IMR-90 (cell line): ENCODE measurements around the gene AHNAK2. TPM values are rescaled to one million over a fixed set of nuclear protein-coding genes. Genes with fewer than 3 reads are reported as not detected.

ENCODE experiments used
- ATAC-seq: fragments of 200-7000 bp; cut with Tn5 transposase; 2 replicates; pipeline ENCODE4 v1.9.1; 2020; ENCODE audit warnings: low read depth, mild to moderate bottlenecking, moderate library complexity
- BruUV-seq: library from RNA; stranded (reverse); fragments of 400-500 nt; replicated peaks from 2 replicates; lab custom pipeline; 2021; lab: Mats Ljungman, UMichigan
- CTCF ChIA-PET: fragments of 300-600 bp; formaldehyde crosslinking; extraction: SDS; loops from one replicate; lab custom pipeline; 2021; ENCODE audit warnings: antibody characterized with exemption; lab: Yijun Ruan, JAX
- POLR2A ChIA-PET: fragments of 300-600 bp; sonication (Branson Sonifier 250); formaldehyde crosslinking; loops from one replicate; lab custom pipeline; 2022; ENCODE audit warnings: antibody characterized with exemption; ENCODE audit not compliant: unreplicated experiment; lab: Charles Lee
- DNase-seq: peaks from one replicate; pipeline ENCODE4 v3.0.0; 2013
- H2AFZ ChIP-seq: replicated peaks from 2 replicates; pipeline ENCODE3; 2013; ENCODE audit warnings: low read length, mild to moderate bottlenecking; ENCODE audit not compliant: poor library complexity
- H2AK5ac ChIP-seq: 2 replicates; pipeline ENCODE4 v1.6.1; 2013; ENCODE audit warnings: low read depth, low read length, inconsistent platforms
- H2AK9ac ChIP-seq: replicated peaks from 2 replicates; pipeline ENCODE3; 2013; ENCODE audit warnings: mild to moderate bottlenecking, low read depth, low read length, moderate library complexity; ENCODE audit not compliant: poor library complexity
- H2BK120ac ChIP-seq: 2 replicates; pipeline ENCODE4 v1.6.1; 2013; ENCODE audit warnings: low read depth, low read length, inconsistent platforms
- H2BK15ac ChIP-seq: 3 replicates; pipeline ENCODE4 v1.6.1; 2013; ENCODE audit warnings: low read depth, low read length, inconsistent platforms
- H2BK20ac ChIP-seq: 2 replicates; pipeline ENCODE4 v1.6.1; 2013; ENCODE audit warnings: low read depth, mild to moderate bottlenecking, inconsistent platforms, low read length, moderate library complexity
- H2BK5ac ChIP-seq: 2 replicates; pipeline ENCODE4 v1.6.1; 2013; ENCODE audit warnings: mild to moderate bottlenecking, low read depth, low read length, inconsistent platforms; ENCODE audit not compliant: poor library complexity, severe bottlenecking
- H3K14ac ChIP-seq: replicated peaks from 2 replicates; pipeline ENCODE4 v1.6.1; 2013; ENCODE audit warnings: low read depth, low read length, inconsistent platforms
- H3K18ac ChIP-seq: 2 replicates; pipeline ENCODE4 v1.6.1; 2013; ENCODE audit warnings: low read depth, low read length, control low read depth
- H3K23ac ChIP-seq: 2 replicates; pipeline ENCODE4 v1.6.1; 2013; ENCODE audit warnings: low read depth, low read length, inconsistent platforms
- H3K27ac ChIP-seq: 2 replicates; pipeline ENCODE4 v1.5.1; 2013; ENCODE audit warnings: mild to moderate bottlenecking, control low read depth, low read length; ENCODE audit not compliant: insufficient read depth
- H3K27me3 ChIP-seq: 2 replicates; pipeline ENCODE4 v1.6.1; 2013; ENCODE audit warnings: low read length; ENCODE audit not compliant: control insufficient read depth, insufficient read depth
- H3K36me3 ChIP-seq: 2 replicates; pipeline ENCODE4 v1.6.1; 2013; ENCODE audit warnings: low read length, mixed read lengths; ENCODE audit not compliant: control insufficient read depth, insufficient read depth
- H3K4ac ChIP-seq: 2 replicates; pipeline ENCODE4 v1.6.1; 2013; ENCODE audit warnings: low read depth, low read length, inconsistent platforms
- H3K4me1 ChIP-seq: 2 replicates; pipeline ENCODE4 v1.6.1; 2013; ENCODE audit warnings: low read length, mixed read lengths; ENCODE audit not compliant: control insufficient read depth, insufficient read depth
- H3K4me2 ChIP-seq: 2 replicates; pipeline ENCODE4 v1.6.1; 2013; ENCODE audit warnings: low read depth, mild to moderate bottlenecking, control low read depth, low read length, moderate library complexity
- H3K4me3 ChIP-seq: 2 replicates; pipeline ENCODE4 v1.5.1; 2013; ENCODE audit warnings: low read depth, mild to moderate bottlenecking, control low read depth, low read length, moderate library complexity; ENCODE audit not compliant: insufficient read depth
- H3K56ac ChIP-seq: 2 replicates; pipeline ENCODE4 v1.6.1; 2013; ENCODE audit warnings: low read length, inconsistent platforms; ENCODE audit not compliant: insufficient read depth; ENCODE audit errors: extremely low read depth
- H3K79me1 ChIP-seq, 2 experiments: 2 replicates each; pipeline ENCODE4 v1.6.1; 2013; ENCODE audit warnings: low read length in 2 of 2, inconsistent platforms in 1 of 2, low read depth in 1 of 2
- H3K9ac ChIP-seq: 2 replicates; pipeline ENCODE4 v1.6.1; 2013; ENCODE audit warnings: low read depth, low read length, control low read depth
- H3K9me1 ChIP-seq: 2 replicates; pipeline ENCODE4 v1.6.1; 2013; ENCODE audit warnings: low read length, inconsistent platforms; ENCODE audit not compliant: insufficient read depth
- H3K9me3 ChIP-seq: 2 replicates; pipeline ENCODE4 v1.6.1; 2013; ENCODE audit warnings: low read length; ENCODE audit not compliant: control insufficient read depth, insufficient read depth
- H4K20me1 ChIP-seq: 2 replicates; pipeline ENCODE4 v1.6.1; 2013; ENCODE audit warnings: low read length, inconsistent platforms; ENCODE audit not compliant: insufficient read depth
- H4K5ac ChIP-seq: 2 replicates; pipeline ENCODE4 v1.6.1; 2013; ENCODE audit warnings: mild to moderate bottlenecking, low read depth, low read length, control low read depth
- H4K8ac ChIP-seq, 2 experiments: 2 replicates each; pipeline ENCODE4 v1.6.1; 2013; ENCODE audit warnings: low read depth in 2 of 2, low read length in 2 of 2, control low read depth in 1 of 2, inconsistent platforms in 1 of 2
- H4K91ac ChIP-seq: 2 replicates; pipeline ENCODE4 v1.6.1; 2013; ENCODE audit warnings: low read depth, low read length, inconsistent platforms; ENCODE audit not compliant: insufficient read depth
- BHLHE40 ChIP-seq: fragments of 150-350 bp; IDR thresholded peaks from 2 replicates; pipeline ENCODE4 v1.6.1; 2016; ENCODE audit warnings: mild to moderate bottlenecking, low read depth, low read length
- CEBPB ChIP-seq: IDR thresholded peaks from 2 replicates; pipeline ENCODE4 v1.6.1; 2012; ENCODE audit warnings: low read depth, low read length, improper control_type of control experiment
- CTCF ChIP-seq: conservative IDR thresholded peaks from 2 replicates; pipeline ENCODE4 v1.5.1; 2012; ENCODE audit warnings: mild to moderate bottlenecking, low read depth, low read length, improper control_type of control experiment
- ELK1 ChIP-seq: fragments of 150-350 bp; IDR thresholded peaks from 2 replicates; pipeline ENCODE4 v1.6.1; 2016; ENCODE audit warnings: low read depth, mild to moderate bottlenecking, low read length, moderate library complexity, borderline replicate concordance
- FOS ChIP-seq: fragments of 150-350 bp; IDR thresholded peaks from 2 replicates; pipeline ENCODE4 v1.6.1; 2016; ENCODE audit warnings: low read depth, low read length
- MAFK ChIP-seq: IDR thresholded peaks from 2 replicates; pipeline ENCODE4 v1.6.1; 2012; ENCODE audit warnings: low read depth, low read length, improper control_type of control experiment
- MAZ ChIP-seq: IDR thresholded peaks from 2 replicates; pipeline ENCODE4 v1.6.1; 2012; ENCODE audit warnings: low read depth, mild to moderate bottlenecking, low read length, improper control_type of control experiment, moderate library complexity, borderline replicate concordance
- MXI1 ChIP-seq: IDR thresholded peaks from 2 replicates; pipeline ENCODE4 v1.6.1; 2012; ENCODE audit warnings: low read depth, mild to moderate bottlenecking, low read length, moderate library complexity, borderline replicate concordance
- NFE2L2 ChIP-seq: fragments of 150-350 bp; IDR thresholded peaks from 2 replicates; pipeline ENCODE4 v1.6.1; 2016; ENCODE audit warnings: low read depth, mild to moderate bottlenecking, low read length
- POLR2A ChIP-seq: IDR thresholded peaks from 2 replicates; pipeline ENCODE4 v1.6.1; 2012; ENCODE audit warnings: mild to moderate bottlenecking, low read depth, low read length
- RAD21 ChIP-seq: IDR thresholded peaks from 2 replicates; pipeline ENCODE4 v1.6.1; 2012; ENCODE audit warnings: low read length, improper control_type of control experiment
- RCOR1 ChIP-seq: IDR thresholded peaks from 2 replicates; pipeline ENCODE4 v1.6.1; 2012; ENCODE audit warnings: mild to moderate bottlenecking, low read length, improper control_type of control experiment; ENCODE audit not compliant: insufficient replicate concordance
- RFX5 ChIP-seq: IDR thresholded peaks from 2 replicates; pipeline ENCODE4 v1.8.0; 2012; ENCODE audit warnings: low read depth, mild to moderate bottlenecking, low read length, moderate library complexity
- SMC3 ChIP-seq: fragments of 150-350 bp; IDR thresholded peaks from 2 replicates; pipeline ENCODE4 v1.6.1; 2016; ENCODE audit warnings: low read depth, mild to moderate bottlenecking, antibody characterized with exemption, low read length, moderate library complexity
- WGBS, 2 experiments: methylation state at CpG; one replicate each; pipeline versions ENCODE4 v1.1.5 to v1.1.7; 2013; ENCODE audit warnings: missing lambda C conversion rate in 2 of 2; ENCODE audit not compliant: insufficient read length in 1 of 2; ENCODE audit errors: extremely low coverage in 2 of 2; 5-methylcytosine and 5-hydroxymethylcytosine counted together
- dilution Hi-C: fragments of 300-500 bp; cut with HindIII; formaldehyde crosslinking; loops from one replicate; pipeline ENCODE4 v1.14.3; 2018; ENCODE audit warnings: low sequenced_read_pairs; ENCODE audit not compliant: unreplicated experiment
- in situ Hi-C: fragments of 300-500 bp; cut with MboI; formaldehyde crosslinking; loops from 3 replicates; pipeline ENCODE4 v1.14.3; 2019; ENCODE audit warnings: low sequenced_read_pairs, inconsistent platforms, mixed read lengths
- intact Hi-C: fragments of 100-400 bp; cut with micrococcal nuclease; formaldehyde crosslinking; loops from 2 replicates; pipeline ENCODE4 v1.10.0; 2022
- polyA plus RNA-seq, 3 experiments: library from polyadenylated mRNA; depleted of rRNA; stranded (reverse); fragments of >200 nt; gene quantifications; 2 replicates each; pipeline ENCODE4 v1.2.3, GENCODE V29; 2012; ENCODE audit warnings: low replicate concordance in 1 of 3
- total RNA-seq: library from RNA; depleted of rRNA; stranded (reverse); fragments of >200 nt; gene quantifications from 2 replicates; pipeline ENCODE4 v1.2.3, GENCODE V29; 2012

The AHNAK2 gene
- total and polyA plus RNA-seq, 2 of the 4 experiments (the other 2 are of a cell fraction) = 2.6 to 7.9 TPM

DNA sequence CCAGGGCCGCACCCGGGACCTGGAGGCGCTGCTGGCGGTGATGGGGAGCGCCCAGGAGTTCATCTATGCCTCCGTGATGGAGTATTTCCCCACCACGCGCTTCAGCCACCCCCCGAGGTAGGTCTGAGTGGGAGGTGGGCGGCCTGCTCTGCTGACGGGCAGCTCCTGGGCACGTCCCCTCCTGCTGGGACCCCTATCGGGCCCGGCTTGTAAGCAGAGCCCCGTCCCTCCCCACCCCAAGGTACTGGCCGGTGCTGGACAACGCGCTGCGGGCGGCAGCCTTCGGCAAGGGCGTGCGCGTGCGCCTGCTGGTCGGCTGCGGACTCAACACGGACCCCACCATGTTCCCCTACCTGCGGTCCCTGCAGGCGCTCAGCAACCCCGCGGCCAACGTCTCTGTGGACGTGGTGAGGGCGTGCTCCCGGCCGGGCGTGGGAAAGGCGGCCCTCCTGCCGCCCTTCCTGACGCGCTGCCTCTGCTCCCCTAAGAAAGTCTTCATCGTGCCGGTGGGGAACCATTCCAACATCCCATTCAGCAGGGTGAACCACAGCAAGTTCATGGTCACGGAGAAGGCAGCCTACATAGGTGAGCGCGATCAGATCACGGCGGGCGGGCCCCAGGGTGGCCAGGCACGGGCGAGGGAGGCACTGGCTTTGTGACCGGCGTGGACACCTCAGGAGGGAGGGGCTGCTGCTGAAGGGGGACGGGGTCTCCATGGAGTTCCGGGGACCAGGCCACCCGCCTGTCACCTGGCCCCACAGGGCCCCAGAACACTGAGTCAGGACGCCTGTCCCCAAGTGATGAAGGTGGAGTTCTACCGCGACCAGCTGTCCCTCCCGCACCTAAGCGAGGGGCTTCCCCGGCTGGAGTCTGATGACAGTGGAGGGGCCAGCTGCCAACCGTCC, 46.2 kb downstream of the AHNAK2 start:
- H2AK5ac ChIP-seq = no peak overlapping the region; the same call in 1 of the 2 replicates
- H2AK9ac ChIP-seq = peak overlapping the region; percentile 82
- ChIA-PET POLR2A (no interaction called here), CTCF (no interaction called here)
- no peak overlapping the region for H3K14ac ChIP-seq
- in situ Hi-C loops (no loop called here), intact Hi-C loops (loop anchor here (2.0 to 5.0 kb wide), 2 partner anchors 35 to 40 kb away; no protein-coding TSS in a partner anchor), dilution Hi-C loops (loop anchor here (10.0 kb wide), 1 partner anchor 123 kb away; no protein-coding TSS in a partner anchor)
- peaks cover 2% of the 10 kb centered on the region; the same call in 1 of the 2 replicates for H3K4me1 ChIP-seq
- H3K79me1 ChIP-seq = no peaks in the 10 kb centered on the region
- H3K27ac ChIP-seq = no peak overlapping the region
- H3K23ac ChIP-seq = no peak overlapping the region
- no peaks in the 10 kb centered on the region for H3K9me1 ChIP-seq
- H2AFZ ChIP-seq = peak overlapping the region; percentile 32
- TF ChIP-seq CEBPB (no peak), SMC3 (no peak), ELK1 (no peak), RFX5 (no peak), NFE2L2 (no peak), MXI1 (no peak), RAD21 (no peak), BHLHE40 (no peak), POLR2A (no peak), MAZ (no peak), CTCF (no peak), FOS (no peak), MAFK (no peak), RCOR1 (no peak)
- 0 out of 2 replicates have a peak overlapping the region, but pooled peaks have one; percentile 30 for H3K9ac ChIP-seq
- peak overlapping the region in 1 of 2 experiments; percentile 86; a peak in 1 of 4 replicates for H4K8ac ChIP-seq
- H2BK15ac ChIP-seq = no peak overlapping the region
- H4K91ac ChIP-seq = no peak overlapping the region
- H3K9me3 ChIP-seq = no peaks in the 10 kb centered on the region
- H3K18ac ChIP-seq = no peak overlapping the region
- no peak overlapping the region for H3K4me2 ChIP-seq
- no peak overlapping the region for H3K4me3 ChIP-seq
- H4K20me1 ChIP-seq = no peaks in the 10 kb centered on the region
- ATAC-seq = no peak
- WGBS, 2 experiments = 31% methylated on average over 17 of the region's 64 CpGs; no CpG with 5 or more reads in 1 of the 2 experiments
- no peak overlapping the region for H2BK5ac ChIP-seq
- no peak overlapping the region for H3K56ac ChIP-seq
- no peak overlapping the region for H2BK20ac ChIP-seq
- DNase-seq = no peak
- BruUV-seq = no TSS peak
- no peak overlapping the region for H3K4ac ChIP-seq
- H3K36me3 ChIP-seq = no peaks in the 10 kb centered on the region
- H4K5ac ChIP-seq = no peak overlapping the region
- H2BK120ac ChIP-seq = no peak overlapping the region
- H3K27me3 ChIP-seq = peaks cover 54% of the 10 kb centered on the region
